Tibial nerve (tissue), 4 donors: ENCODE measurements around the gene ATN1. TPM values are rescaled to one million over a fixed set of nuclear protein-coding genes. Genes with fewer than 3 reads are reported as not detected.

Experiments
- DNase-seq, 2 donors: peaks; one replicate each; pipeline ENCODE4 v3.0.0-alpha.2; 2019; ENCODE audit warnings: low spot score in 2 of 2
- H3K27ac ChIP-seq, 4 donors: fragments of 200-600 bp; sonication (generic) in 3 of 4; one replicate each; pipeline ENCODE4 v1.5.1; 2017 to 2019; ENCODE audit warnings: mild to moderate bottlenecking in 1 of 4
- H3K27me3 ChIP-seq, 2 donors: fragments of 200-600 bp; sonication (generic) in 1 of 2; one replicate each; pipeline versions ENCODE4 v1.5.1 to v1.6.0; 2017 to 2019
- H3K36me3 ChIP-seq, 3 donors: fragments of 200-600 bp; sonication (generic); one replicate each; pipeline ENCODE4 v1.5.1; 2018 to 2019
- H3K4me1 ChIP-seq, 4 donors: fragments of 200-600 bp; sonication (generic) in 3 of 4; one replicate each; pipeline ENCODE4 v1.5.1; 2017 to 2019
- H3K4me3 ChIP-seq, 4 donors: fragments of 200-600 bp; sonication (generic) in 3 of 4; one replicate each; pipeline ENCODE4 v1.5.1; 2017 to 2019; ENCODE audit warnings: mild to moderate bottlenecking in 1 of 4, moderate library complexity in 1 of 4
- H3K9me3 ChIP-seq, 4 donors: fragments of 200-600 bp; sonication (generic) in 3 of 4; one replicate each; pipeline ENCODE4 v1.5.1; 2017 to 2019
- CTCF ChIP-seq, 5 experiments: fragments of 200-600 bp in 3 of 5; fragments of 450-650 bp in 2 of 5; sonication (generic) in 3 of 5; IDR thresholded peaks; one replicate each; pipeline ENCODE4 v1.5.1; 2016 to 2019; ENCODE audit warnings: antibody characterized with exemption in 5 of 5, mild to moderate bottlenecking in 3 of 5, moderate library complexity in 2 of 5
- EP300 ChIP-seq, 2 donors: sonication (generic); formaldehyde crosslinking; IDR thresholded peaks; one replicate each; pipeline ENCODE4 v1.6.1; 2017; ENCODE audit warnings: antibody characterized with exemption in 2 of 2, mild to moderate bottlenecking in 1 of 2
- POLR2A ChIP-seq, 2 donors: fragments of 450-650 bp; IDR thresholded peaks; one replicate each; pipeline ENCODE4 v1.6.1; 2017; ENCODE audit warnings: antibody characterized with exemption in 2 of 2, mild to moderate bottlenecking in 2 of 2, moderate library complexity in 2 of 2
- WGBS, 2 donors: methylation state at CpG; one replicate each; pipeline ENCODE4 v1.1.5; 2018; 5-methylcytosine and 5-hydroxymethylcytosine counted together
- total RNA-seq, 4 donors: library from RNA; depleted of rRNA; stranded (reverse); fragments of >200 nt; gene quantifications; one replicate each; pipeline ENCODE4 v1.1.0, GENCODE V29; 2016

Gene ATN1
- total RNA-seq, 4 donors from 2014 or later, result 92.2 to 260 (median 123) TPM

GRCh38 chr12:6912164-6912935 lies 15.4 kb upstream of the ATN1 start:
- no peak overlapping the region for H3K4me3 ChIP-seq
- H3K36me3 ChIP-seq, result peaks cover 0 to 21% (median 0%) of the 10 kb centered on the region in 3 donors
- H3K27ac ChIP-seq, result no peak overlapping the region
- WGBS, 2 donors, result 87 to 89% methylated on average over 11 to 15 of the region's 15 CpGs
- TF ChIP-seq CTCF (IDR thresholded peaks at IDR 0.05) (no peak), POLR2A (IDR thresholded peaks at IDR 0.05) (no peak), EP300 (IDR thresholded peaks at IDR 0.05) (no peak)
- no peaks in the 10 kb centered on the region for H3K27me3 ChIP-seq
- DNase-seq, result no peak
- H3K9me3 ChIP-seq, result no peaks in the 10 kb centered on the region
- H3K4me1 ChIP-seq, result peaks cover 0 to 28% (median 11%) of the 10 kb centered on the region in 4 donors

DNA sequence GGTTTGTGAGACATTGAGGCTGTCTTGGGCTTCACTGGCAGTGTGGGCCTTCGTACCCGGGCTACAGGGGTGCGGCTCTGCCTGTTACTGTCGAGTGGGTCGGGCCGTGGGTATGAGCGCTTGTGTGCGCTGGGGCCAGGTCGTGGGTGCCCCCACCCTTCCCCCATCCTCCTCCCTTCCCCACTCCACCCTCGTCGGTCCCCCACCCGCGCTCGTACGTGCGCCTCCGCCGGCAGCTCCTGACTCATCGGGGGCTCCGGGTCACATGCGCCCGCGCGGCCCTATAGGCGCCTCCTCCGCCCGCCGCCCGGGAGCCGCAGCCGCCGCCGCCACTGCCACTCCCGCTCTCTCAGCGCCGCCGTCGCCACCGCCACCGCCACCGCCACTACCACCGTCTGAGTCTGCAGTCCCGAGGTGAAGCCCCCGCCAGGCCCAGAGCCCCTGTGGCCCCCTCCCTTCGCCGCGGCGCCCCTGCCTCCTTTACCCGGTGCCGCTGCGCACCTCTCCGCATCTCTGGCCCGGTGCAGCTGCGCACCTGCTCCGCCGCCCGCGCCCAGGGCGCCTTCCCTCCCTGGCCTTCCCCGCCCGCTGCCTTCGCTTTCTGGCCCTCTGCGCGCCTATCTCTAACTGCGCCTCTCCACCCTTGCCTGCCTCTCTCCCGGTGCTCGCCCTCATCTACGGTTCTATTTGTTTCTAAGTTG lies 13.4 kb upstream of the ATN1 start, which contains the start of gene ENO2:
ENO2 (plus strand) TSS at position 335 of the 701 bp plus-strand sequence. CDS start 1,253 bp downstream, outside the sequence.
- peak within 1 kb of the TSS; percentile 77 to 94 (median 84) for H3K27ac ChIP-seq

DNA sequence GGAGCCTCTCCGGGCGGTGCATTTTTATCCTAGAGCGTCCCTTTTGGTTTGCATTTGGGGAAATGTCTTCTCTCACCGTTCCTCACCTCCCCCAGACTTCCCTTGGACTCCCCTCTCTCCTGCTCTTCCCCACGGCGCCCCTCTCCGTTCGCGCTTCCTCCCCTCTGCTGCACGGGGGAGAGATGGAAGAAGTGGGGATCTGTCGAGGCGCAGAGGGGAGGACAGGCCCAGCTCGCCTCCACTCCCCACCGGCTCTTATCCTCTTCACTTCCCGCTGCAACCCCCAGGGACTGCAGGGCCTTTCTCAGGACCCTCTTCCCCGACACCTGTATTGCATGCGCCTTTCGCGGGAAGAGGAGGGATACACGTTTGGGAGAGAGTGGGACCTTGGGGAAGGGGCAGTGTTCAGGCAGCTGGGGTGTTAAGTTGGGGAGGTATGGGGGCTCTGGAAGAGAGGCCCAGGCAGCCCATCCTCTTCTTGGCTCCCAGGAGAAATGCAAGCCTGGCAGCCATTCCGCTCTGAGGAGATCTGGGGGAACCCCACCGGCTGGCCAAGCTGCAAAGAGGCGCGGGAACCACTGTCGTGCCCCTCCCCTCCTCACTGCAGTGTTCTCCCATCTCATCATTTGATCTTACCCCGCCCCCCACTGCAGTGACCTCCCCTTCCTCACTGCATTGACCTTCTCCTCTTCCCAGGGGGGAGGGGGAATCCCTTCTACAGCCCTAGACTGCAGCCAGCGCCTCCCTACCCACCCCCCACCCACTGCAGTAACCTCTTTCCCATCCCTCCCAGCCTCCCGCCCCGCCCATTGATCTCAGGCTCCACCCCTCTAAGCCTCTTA lies 12.6 kb upstream of the ATN1 start:
- Histone ChIP-seq H3K27ac (peak overlapping the region; percentile 77 to 94 (median 84)), H3K4me1 (peaks cover 0 to 28% (median 11%) of the 10 kb centered on the region in 4 donors), H3K27me3 (no peaks in the 10 kb centered on the region), H3K36me3 (peaks cover 0 to 40% (median 0%) of the 10 kb centered on the region in 3 donors), H3K9me3 (no peaks in the 10 kb centered on the region), H3K4me3 (peak overlapping the region; percentile 48 to 74 (median 74))
- peak in 1 of 2 donors; percentile 37 for DNase-seq
- 4 to 12% methylated on average over 27 to 29 of the region's 29 CpGs for WGBS, 2 donors
- TF ChIP-seq POLR2A (IDR thresholded peaks at IDR 0.05), result no peak
- TF ChIP-seq EP300 (IDR thresholded peaks at IDR 0.05), result no peak
- peak in 1 of 5 experiments; percentile 11 for TF ChIP-seq CTCF (IDR thresholded peaks at IDR 0.05)

More for the DNA sequence above, 13.4 kb upstream of the ATN1 start, which contains the start of gene ENO2:
- DNase-seq, result peak; percentile 57 to 59
- Histone ChIP-seq H3K36me3 (peaks cover 0 to 32% (median 0%) of the 10 kb centered on the region in 3 donors), H3K4me1 (peaks cover 0 to 28% (median 11%) of the 10 kb centered on the region in 4 donors), H3K9me3 (no peaks in the 10 kb centered on the region), H3K27me3 (no peaks in the 10 kb centered on the region), H3K4me3 (peak within 1 kb of the TSS; percentile 48 to 74 (median 74))
- TF ChIP-seq CTCF (IDR thresholded peaks at IDR 0.05), result no peak
- TF ChIP-seq EP300 (IDR thresholded peaks at IDR 0.05), result peak in 1 of 2 donors; percentile 27
- TF ChIP-seq POLR2A (IDR thresholded peaks at IDR 0.05), result peak; percentile 25 to 39
- 1% methylated on average over 23 to 53 of the region's 68 CpGs for WGBS, 2 donors

- H3K4me3 ChIP-seq, result peak overlapping the region in 2 of 4 donors; percentile 74
- no peaks in the 10 kb centered on the region for H3K9me3 ChIP-seq
- no peak for TF ChIP-seq POLR2A (IDR thresholded peaks at IDR 0.05)
- no peak for TF ChIP-seq EP300 (IDR thresholded peaks at IDR 0.05)
- TF ChIP-seq CTCF (IDR thresholded peaks at IDR 0.05), result no peak
- WGBS, 2 donors, result 72 to 77% methylated on average over 13 to 14 of the region's 14 CpGs
- H3K27ac ChIP-seq, result peak overlapping the region in 1 of 4 donors; percentile 88
- H3K27me3 ChIP-seq, result no peaks in the 10 kb centered on the region
- H3K36me3 ChIP-seq, result peaks cover 0 to 45% (median 0%) of the 10 kb centered on the region in 3 donors
- no peak for DNase-seq
- peaks cover 0 to 28% (median 11%) of the 10 kb centered on the region in 4 donors for H3K4me1 ChIP-seq
Observed at GRCh38 chr12:6915789-6916285, 11.9 kb upstream of the ATN1 start.
